Mammary epithelial cell (primary cell): Measurements from ENCODE around the gene IBA57.

Source experiments
- CTCF ChIP-seq, 2 donors: IDR thresholded peaks in 1 of 2; conservative IDR thresholded peaks in 1 of 2; 2 replicates each; pipeline ENCODE4 v1.5.1; 2011 to 2012; ENCODE audit warnings: inconsistent platforms in 2 of 2, low read length in 2 of 2, mild to moderate bottlenecking in 2 of 2, control low read depth in 1 of 2, low read depth in 1 of 2; ENCODE audit not compliant: insufficient read depth in 1 of 2; ENCODE audit errors: extremely low read depth in 1 of 2
- EZH2 ChIP-seq: IDR thresholded peaks from 2 replicates; pipeline ENCODE4 v1.6.1; 2012; ENCODE audit warnings: low read length, inconsistent platforms, borderline replicate concordance

GRCh38 chr1:228147768-228148167 is 17.8 kb upstream of the IBA57 start:
- TF ChIP-seq CTCF (conservative IDR thresholded peaks at IDR 0.05 in 1 of 2, IDR thresholded peaks at IDR 0.05 in 1 of 2; ENCODE audit: extremely low read depth in 1 of 2, insufficient read depth in 1 of 2, low read depth in 1 of 2, low read length in 2 of 2) (no peak), EZH2 (no peak)
